MCF 10A (cell line): ENCODE measurements around the gene NOP53. TPM values are rescaled to one million over a fixed set of nuclear protein-coding genes. Genes with fewer than 3 reads are reported as not detected.
"Not testable (repeated sequence)": the region's sequence is repeated elsewhere in the genome, so short reads cannot be mapped to it uniquely, and the experiment has no call there.

Experiments used
- BruUV-seq: library from RNA; stranded (reverse); fragments of 400-500 nt; replicated peaks from 2 replicates; lab custom pipeline; 2021; lab: Mats Ljungman, UMichigan
- CTCF ChIA-PET: fragments of 300-600 bp; sonication (Branson Sonifier 250); formaldehyde crosslinking; extraction: SDS; loops from one replicate; lab custom pipeline; 2021; ENCODE audit warnings: antibody characterized with exemption, inconsistent platforms; lab: Yijun Ruan, JAX
- POLR2A ChIA-PET: fragments of 300-600, 350-650 bp; sonication (Branson Sonifier 250); formaldehyde crosslinking; extraction: SDS; loops from one replicate; lab custom pipeline; 2020; ENCODE audit warnings: antibody characterized with exemption, inconsistent platforms; lab: Yijun Ruan, JAX
- DNase-seq: peaks from one replicate; pipeline ENCODE4 v3.0.0-alpha.2; 2018; ENCODE audit not compliant: unreplicated experiment
- H3K27ac Mint-ChIP-seq: one replicate; pipeline ENCODE4 v1.8.0; 2022; ENCODE audit warnings: mild to moderate bottlenecking, low read depth, mixed read lengths; ENCODE audit not compliant: unreplicated experiment
- H3K27me3 Mint-ChIP-seq: one replicate; pipeline ENCODE4 v1.8.0; 2022; ENCODE audit warnings: mixed read lengths; ENCODE audit not compliant: insufficient read depth, unreplicated experiment
- H3K36me3 Mint-ChIP-seq: one replicate; pipeline ENCODE4 v1.8.0; 2022; ENCODE audit warnings: mild to moderate bottlenecking, moderate library complexity, mixed read lengths; ENCODE audit not compliant: insufficient read depth, unreplicated experiment
- H3K4me1 Mint-ChIP-seq: one replicate; pipeline ENCODE4 v1.8.0; 2022; ENCODE audit warnings: mixed read lengths; ENCODE audit not compliant: insufficient read depth, unreplicated experiment
- H3K4me3 Mint-ChIP-seq: one replicate; pipeline ENCODE4 v1.8.0; 2022; ENCODE audit warnings: mild to moderate bottlenecking, moderate library complexity, mixed read lengths; ENCODE audit not compliant: unreplicated experiment
- H3K9me3 Mint-ChIP-seq: one replicate; pipeline ENCODE4 v1.8.0; 2022; ENCODE audit warnings: mixed read lengths; ENCODE audit not compliant: unreplicated experiment
- CTCF ChIP-seq: fragments of 200-600 bp; IDR thresholded peaks from one replicate; pipeline ENCODE4 v1.8.0; 2022; ENCODE audit warnings: antibody characterized with exemption, mild to moderate bottlenecking; ENCODE audit not compliant: unreplicated experiment
- intact Hi-C: fragments of 100-400 bp; cut with micrococcal nuclease; formaldehyde crosslinking; loops from 2 replicates; pipeline ENCODE4 v1.14.1; 2022
- total RNA-seq: library from RNA; stranded (reverse); gene quantifications from 2 replicates; pipeline ENCODE4 v1.2.3, GENCODE V29; 2022

Gene NOP53
- total RNA-seq, 1 experiment from 2014 or later, result 211 TPM

- ChIA-PET POLR2A (interaction anchor here (1.9 to 9.5 kb wide), 3 partner anchors 14 to 27 kb away, joined by 12 to 207 read pairs (median 13); partner anchors contain the start of gene EHD2), CTCF (interaction anchor here (0.6 to 2.8 kb wide), 3 partner anchors 19 to 28 kb away, joined by 3 to 7 read pairs (median 3); partner anchors contain the start of gene EHD2)
- H3K4me1 Mint-ChIP-seq, result no peaks in the 10 kb centered on the region
- no peak overlapping the region for H3K27ac Mint-ChIP-seq
- TF ChIP-seq CTCF, result no peak
- no peak for DNase-seq
- peaks cover 89% of the 10 kb centered on the region for H3K36me3 Mint-ChIP-seq
- no peaks in the 10 kb centered on the region for H3K27me3 Mint-ChIP-seq
- H3K9me3 Mint-ChIP-seq, result no peaks in the 10 kb centered on the region
- BruUV-seq, result no TSS peak
- intact Hi-C loops, result no loop called here
- H3K4me3 Mint-ChIP-seq, result no peak overlapping the region
Observed at GRCh38 chr19:47740866-47741519, 4.4 kb upstream of the NOP53 start.

GRCh38 chr19:47741544-47742140, 3.7 kb upstream of the NOP53 start:
- no peak overlapping the region for H3K4me3 Mint-ChIP-seq
- peak overlapping the region; percentile 91 for H3K27ac Mint-ChIP-seq
- no peaks in the 10 kb centered on the region for H3K4me1 Mint-ChIP-seq
- ChIA-PET CTCF (interaction anchor here (0.6 to 7.1 kb wide), 3 partner anchors 19 to 29 kb away, joined by 3 to 78 read pairs (median 7); partner anchors contain the start of gene EHD2), POLR2A (interaction anchor here (1.9 to 9.5 kb wide), 4 partner anchors 15 to 28 kb away, joined by 12 to 259 read pairs (median 110); partner anchors contain the start of gene EHD2)
- no peaks in the 10 kb centered on the region for H3K9me3 Mint-ChIP-seq
- intact Hi-C loops, result loop anchor here (2.0 kb wide), 1 partner anchor 13 kb away; no protein-coding TSS in a partner anchor
- DNase-seq, result no peak
- peaks cover 87% of the 10 kb centered on the region for H3K36me3 Mint-ChIP-seq
- no TSS peak for BruUV-seq
- H3K27me3 Mint-ChIP-seq, result no peaks in the 10 kb centered on the region
- no peak for TF ChIP-seq CTCF

- Mint-ChIP-seq H3K4me3 (peak overlapping the region; percentile 89), H3K36me3 (peaks cover 83% of the 10 kb centered on the region), H3K27me3 (no peaks in the 10 kb centered on the region), H3K4me1 (no peaks in the 10 kb centered on the region), H3K27ac (peak overlapping the region; percentile 91), H3K9me3 (no peaks in the 10 kb centered on the region)
- no TSS peak for BruUV-seq
- ChIA-PET CTCF (interaction anchor here (0.9 to 7.1 kb wide), 4 partner anchors 19 to 36 kb away, joined by 4 to 78 read pairs (median 6); partner anchors contain the start of gene EHD2), POLR2A (interaction anchor here (0.7 to 9.5 kb wide), 7 partner anchors 8 to 409 kb away, joined by 3 to 259 read pairs (median 5); partner anchors contain the start of genes EHD2 and NAPA)
- intact Hi-C loops, result loop anchor here (1.0 to 2.0 kb wide), 3 partner anchors 14 to 29 kb away; partner anchors contain the start of gene EHD2
- no peak for TF ChIP-seq CTCF
- no peak for DNase-seq
Observed at GRCh38 chr19:47742634-47743033, 2.7 kb upstream of the NOP53 start.

- peak overlapping the region; percentile 97 for H3K27ac Mint-ChIP-seq
- ChIA-PET POLR2A (interaction anchor here (1.1 to 9.5 kb wide), 6 partner anchors 10 to 82 kb away, joined by 3 to 259 read pairs (median 7); partner anchors contain the start of gene EHD2), CTCF (interaction anchor here (0.6 to 7.1 kb wide), 5 partner anchors 34 to 618 kb away, joined by 3 to 78 read pairs (median 4); partner anchors contain the start of genes EHD2, SYNGR4 and TMEM143)
- H3K9me3 Mint-ChIP-seq, H3K27me3 Mint-ChIP-seq, DNase-seq, intact Hi-C loops, H3K4me1 Mint-ChIP-seq: not testable (repeated sequence)
- BruUV-seq, result TSS peak; percentile 38
- H3K36me3 Mint-ChIP-seq, result peaks cover 84% of the 10 kb centered on the region
- H3K4me3 Mint-ChIP-seq, result peak overlapping the region; percentile 89
Observed at GRCh38 chr19:47746129-47746528, 783 bp downstream of the NOP53 start.
